Hepatic stellate cell (primary cell): ENCODE results near the gene IGHMBP2.

Experiments
- DNase-seq: peaks from one replicate; pipeline ENCODE4 v3.0.0; 2011; ENCODE audit warnings: low spot score

IGHMBP2 gene

DNA sequence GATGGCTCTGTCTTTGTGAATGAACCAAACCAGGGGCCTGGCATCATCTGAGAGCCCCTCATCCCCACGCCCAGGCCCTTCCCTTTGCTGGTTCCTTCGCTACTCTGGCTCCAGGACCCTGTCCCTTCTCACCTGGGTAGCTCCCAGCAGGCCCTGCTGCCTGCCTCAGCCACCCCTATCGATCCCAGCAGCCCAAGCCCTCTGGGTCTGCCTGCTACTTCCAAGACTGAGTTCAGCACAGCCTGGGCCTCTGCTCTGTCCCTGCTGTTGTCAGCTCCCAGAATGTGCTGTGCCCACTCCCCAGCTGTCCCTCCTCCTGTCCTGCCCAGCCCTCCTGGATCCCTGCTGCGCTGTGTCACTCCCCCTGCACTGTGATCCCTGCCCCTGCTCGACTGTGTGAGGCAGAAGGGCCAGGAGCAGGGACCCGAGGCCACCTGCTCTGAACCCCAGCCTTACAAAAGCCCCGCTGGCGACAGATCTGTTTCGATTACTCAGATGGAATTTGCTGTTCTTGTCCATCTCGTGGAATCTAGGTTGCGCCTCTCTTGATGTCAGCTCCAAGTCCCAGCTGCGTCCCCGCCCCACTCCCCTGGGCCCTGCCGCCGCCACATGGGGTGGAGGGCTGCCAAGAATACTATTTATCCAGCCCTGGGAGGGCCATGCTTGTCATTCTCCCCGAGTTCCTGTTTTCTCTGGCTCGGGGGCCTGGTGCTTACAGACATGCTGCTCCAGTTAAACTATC, 13.0 kb upstream of the IGHMBP2 start:
- DNase-seq, result peak; percentile 98

DNA sequence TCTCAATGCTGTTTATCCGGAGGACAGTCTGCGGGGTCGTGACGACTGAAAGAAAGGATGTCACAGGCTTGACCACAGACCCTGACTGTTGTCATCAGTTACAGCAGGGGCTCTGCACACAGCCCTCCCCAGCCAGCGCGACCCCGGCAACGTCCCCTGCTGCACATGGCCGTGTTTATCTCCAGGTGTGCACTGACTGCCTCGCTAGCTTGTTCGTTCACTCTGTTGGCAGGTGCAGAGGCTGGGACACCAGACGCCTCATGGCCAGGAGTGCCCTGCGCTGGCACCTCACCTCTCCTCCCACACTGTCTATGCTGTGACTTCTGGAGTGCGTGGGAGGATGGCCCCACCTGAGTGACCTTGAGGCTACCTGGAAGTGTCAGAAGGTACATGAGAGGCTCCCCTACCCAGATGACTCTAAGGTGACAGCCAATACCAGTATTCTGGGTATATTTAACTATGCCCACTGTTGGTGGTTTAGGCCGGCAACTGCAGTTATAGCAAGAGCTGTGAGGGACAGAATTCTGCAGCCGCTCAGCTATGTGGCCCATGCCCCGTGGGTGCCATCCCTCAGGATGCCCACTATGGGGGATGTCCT, 12.2 kb upstream of the IGHMBP2 start:
- no peak for DNase-seq

DNA sequence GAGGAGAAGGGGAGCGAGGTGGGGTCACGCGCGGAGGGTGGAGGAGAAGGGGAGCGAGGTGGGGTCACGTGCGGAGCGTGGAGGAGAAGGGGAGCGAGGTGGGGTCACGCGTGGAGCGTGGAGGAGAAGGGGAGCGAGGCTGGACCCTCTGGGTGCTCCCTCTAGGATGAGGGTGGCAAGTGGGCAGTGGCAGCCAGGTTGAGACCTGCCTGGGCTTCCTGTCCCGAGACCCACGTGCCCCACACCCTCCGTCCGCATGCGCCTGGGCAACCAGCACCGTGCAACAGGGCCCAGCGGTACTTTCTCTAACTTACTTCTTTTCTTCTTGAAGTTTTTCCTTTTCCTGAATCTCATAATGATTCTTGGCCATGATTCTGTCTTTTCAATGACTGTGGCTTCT, 11.1 kb upstream of the IGHMBP2 start:
- no peak for DNase-seq

DNA sequence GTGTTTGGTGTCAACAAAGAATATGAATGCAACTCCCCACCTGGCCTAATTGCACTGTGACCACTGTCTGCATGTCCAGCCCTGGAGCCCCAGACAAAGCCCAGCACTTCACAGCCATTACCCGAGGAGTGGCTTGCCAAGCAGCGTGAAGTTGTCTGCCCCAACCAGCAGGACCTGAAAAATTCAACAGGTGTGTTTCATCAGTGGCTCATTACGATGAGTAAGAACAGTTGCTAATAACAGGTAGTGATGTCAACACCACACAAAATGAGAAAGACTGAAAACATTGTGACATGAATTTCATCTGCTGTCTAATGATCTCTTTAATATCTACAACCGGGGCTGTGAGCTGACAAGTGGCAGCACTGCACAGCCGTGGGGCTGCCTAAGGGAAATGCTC, 10.4 kb upstream of the IGHMBP2 start:
- DNase-seq, result no peak

DNA sequence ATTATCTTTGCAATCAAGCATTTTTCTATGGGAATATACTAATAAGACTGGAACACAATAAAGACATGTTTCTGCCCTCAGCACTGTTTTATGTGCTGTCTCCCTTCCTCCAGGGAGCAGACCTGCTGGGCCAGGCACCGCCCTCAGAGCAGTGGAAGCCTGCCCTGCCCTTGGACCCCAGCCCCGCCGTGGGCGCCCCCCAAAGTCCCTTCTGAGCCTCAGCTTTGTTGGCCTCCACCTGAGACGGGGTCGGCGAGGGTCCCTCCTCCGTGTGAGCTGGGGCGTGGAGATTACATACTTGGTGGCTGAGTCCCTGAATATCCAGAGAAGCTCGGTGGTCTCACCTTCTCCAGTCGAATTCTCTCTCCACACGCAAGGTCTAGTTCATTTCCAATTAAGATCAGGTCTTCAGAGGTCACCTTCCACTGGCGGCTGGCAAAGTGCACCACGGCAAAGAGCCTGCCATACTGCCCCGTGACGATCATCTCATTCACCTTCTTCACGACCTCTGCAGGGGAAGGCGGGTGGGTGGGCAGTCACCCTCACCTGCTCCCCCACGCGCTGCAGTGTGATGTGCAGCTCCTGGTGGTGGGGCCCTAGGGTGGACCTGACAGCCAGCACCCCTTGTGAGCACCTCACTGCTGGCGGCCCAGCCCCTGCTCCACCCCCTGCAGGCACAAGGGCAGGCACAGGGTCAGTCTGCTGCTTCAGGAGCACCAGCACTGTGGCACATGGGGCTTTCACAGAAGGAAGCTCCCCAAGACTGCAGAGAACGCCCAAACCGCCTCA, 7.3 kb upstream of the IGHMBP2 start:
- DNase-seq, result no peak

DNA sequence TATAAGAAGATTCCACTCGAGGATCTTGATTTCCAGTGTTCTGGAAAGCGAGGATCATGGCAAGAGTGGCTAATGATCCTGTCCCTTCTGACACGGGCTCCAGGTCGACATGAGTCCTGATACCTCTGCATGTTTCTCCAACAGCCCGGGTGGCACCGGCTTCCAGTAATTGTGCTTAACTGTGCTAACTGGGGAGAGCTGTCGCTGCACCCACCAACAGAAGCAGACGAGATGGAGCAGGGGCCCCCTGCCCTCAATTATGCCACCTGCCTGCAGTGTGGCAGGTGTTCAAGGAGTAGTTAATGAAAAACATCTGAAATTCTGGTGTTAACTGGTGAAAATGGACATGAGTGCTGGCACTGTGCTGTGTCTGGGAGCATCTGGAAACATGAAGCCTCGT, 6.2 kb upstream of the IGHMBP2 start:
- no peak for DNase-seq

DNA sequence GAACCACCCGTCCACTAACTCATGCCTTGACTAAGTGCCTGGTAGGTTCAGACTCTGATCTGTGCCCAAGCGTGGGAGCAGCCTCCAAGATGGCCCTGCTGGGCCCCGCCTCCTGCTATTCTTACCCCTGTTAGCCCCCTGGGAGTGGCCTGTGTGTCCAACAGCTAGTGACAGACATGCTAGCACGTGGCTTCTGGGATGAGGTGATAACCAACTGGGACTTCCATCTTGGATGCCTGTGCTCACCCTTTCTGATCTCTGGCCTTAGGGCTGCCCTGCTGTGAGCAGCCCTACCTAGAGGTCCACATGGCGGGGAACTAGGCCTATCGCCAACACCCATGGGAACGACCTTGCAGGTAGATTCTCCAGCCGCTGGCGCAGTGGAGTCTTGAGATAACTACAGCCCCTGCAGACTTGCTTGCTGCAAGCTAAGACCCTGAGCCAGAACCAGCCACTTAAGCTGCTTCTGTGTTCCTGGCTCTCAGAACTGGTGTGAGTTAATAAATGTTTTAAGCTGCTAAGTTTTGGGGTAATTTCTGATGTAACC, 2.8 kb upstream of the IGHMBP2 start:
- DNase-seq, result no peak

DNA sequence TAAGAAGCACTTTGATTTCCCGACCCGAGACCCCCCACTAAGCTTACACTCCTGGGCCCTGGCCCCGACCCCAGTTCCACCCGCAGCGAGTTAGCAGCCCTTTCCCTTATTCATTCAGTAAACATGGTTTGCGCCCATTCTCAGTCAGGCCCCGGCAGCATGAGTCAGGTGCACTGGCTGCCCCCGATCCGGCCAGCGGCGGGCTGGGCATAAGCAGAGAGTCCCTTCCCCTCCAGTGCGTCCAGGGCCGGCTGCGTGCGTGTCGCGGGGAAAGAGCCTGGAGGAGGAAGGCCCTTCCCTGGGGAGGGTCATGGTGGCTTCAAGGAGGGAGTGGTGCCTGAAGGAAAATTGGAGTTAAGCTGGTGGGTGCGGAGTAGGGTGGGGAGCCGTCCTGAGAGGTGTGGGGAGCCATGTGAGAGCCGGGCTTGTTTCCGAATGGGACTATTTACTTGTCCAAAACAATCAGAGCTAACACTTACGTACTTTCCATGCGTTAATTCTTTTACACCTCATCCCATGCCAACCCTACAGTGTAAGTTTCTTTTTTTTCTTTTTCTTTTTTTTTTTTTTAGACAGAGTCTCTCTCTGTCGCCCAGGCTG, 657 bp downstream of the IGHMBP2 start:
- DNase-seq, result peak; percentile 58

DNA sequence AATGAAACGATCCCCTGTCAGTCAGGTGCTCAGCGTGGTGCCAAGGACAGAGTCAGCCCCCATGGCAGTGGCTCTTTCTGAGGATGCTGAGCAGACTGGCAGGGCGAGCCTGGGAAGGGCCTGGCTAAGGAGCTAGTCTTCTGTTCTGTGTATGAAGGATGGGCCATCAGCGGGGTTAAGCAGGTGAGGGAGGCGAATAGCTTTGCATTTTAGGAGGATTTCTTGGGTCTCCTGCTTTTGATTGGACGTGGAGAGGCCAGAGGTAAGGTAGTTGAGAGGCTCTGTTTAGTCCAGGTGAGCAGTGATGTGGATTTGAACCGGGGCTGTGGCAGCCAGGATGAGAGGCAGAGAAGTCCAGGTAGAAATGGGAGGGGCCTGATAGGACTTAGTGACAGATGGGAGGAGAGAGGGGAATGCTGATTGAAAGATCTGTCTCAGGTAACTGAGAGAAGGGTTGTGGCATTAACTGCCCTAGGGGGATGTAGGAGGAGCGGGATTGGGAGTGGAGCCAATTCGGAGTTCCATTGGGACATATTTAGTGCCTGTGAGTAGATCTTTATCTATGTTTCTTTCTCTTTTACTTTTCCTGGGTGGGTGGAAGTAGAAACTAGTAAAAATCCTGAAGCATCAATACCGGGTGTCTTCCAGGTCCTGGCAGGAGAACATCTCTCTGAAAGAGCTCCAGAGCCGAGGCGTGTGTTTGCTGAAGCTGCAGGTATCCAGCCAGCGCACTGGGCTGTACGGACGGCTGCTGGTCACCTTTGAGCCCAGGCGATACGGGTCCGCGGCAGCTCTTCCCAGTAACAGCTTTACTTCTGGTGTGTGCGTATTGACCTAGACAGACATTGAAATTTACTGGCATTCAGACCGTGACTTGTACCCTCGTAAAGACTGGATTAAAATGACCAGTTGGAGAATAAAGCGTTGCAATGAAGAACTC, 2.0 kb downstream of the IGHMBP2 start:
- no peak for DNase-seq

DNA sequence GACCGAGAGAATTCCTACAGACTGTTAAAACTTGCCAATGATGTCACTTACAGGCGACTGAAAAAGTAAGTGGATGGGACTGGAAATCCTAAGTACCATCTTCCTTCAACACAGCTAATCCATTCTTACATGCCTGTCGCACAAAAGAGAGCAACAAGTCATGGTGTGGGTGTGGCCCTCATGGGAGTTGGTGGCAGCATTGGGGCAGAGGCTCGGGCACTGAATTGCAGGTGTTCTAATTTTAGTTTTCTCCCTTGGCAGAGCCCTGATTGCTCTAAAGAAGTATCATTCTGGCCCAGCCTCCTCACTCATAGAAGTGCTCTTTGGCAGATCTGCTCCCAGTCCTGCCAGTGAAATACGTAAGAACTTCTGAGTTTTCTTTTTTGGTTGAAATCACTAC, 4.6 kb downstream of the IGHMBP2 start:
- no peak for DNase-seq

DNA sequence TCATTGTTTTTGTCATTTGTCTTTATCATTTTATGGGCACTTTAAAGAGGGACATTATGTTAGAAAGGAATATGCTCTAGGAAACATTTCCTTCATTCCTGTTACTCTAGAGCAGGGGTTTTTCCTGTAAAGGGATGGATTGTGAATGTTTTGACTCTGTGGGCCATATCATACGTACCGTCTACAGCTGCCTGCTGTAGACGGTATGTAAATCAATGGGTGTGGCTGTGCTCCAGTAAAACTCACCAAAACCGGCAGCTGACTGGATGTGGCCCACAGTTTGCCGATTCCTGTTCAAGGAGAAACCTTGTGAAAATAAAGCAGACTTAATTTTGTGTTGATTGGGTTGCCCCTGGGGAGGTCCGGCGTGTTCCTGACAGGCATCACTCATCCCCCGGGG, 7.3 kb downstream of the IGHMBP2 start:
- DNase-seq, result no peak

DNA sequence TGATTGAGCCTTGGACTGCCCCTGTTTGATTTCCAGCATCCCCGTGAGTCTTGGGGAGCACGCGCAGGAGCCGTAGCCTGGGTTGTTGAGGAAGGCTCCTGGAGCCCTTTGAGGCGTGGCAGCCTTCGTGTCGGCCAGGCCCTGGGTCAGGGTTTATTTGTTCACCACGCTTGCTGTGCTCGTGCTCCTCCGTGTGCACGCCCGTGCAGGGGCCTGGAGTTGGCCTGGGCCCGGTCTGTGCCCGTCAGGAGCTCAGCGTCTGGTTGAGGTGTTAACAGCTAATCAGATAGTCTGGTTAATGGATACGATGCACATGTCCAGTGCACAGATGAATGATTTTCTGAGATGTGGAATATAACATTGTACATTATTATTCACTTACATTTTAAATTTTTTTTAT, 8.0 kb downstream of the IGHMBP2 start:
- DNase-seq, result no peak

DNA sequence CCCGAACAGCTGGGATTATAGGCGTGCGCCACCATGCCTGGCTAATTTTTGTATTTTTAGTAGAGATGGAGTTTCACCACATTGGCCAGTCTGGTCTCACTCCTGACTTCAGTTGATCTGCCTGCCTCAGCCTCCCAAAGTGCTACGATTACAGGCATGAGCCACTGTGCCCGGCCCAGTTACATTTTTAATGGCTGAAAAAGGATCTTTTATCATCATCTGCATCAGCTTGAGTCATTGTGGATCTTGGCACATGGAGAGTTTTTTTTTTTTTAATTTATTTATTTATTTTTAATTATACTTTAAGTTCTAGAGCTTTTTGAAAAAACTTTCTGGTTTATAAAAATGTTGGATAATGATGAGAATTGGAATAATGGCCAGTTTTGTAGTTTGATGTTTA, 8.6 kb downstream of the IGHMBP2 start:
- peak; percentile 55 for DNase-seq

DNA sequence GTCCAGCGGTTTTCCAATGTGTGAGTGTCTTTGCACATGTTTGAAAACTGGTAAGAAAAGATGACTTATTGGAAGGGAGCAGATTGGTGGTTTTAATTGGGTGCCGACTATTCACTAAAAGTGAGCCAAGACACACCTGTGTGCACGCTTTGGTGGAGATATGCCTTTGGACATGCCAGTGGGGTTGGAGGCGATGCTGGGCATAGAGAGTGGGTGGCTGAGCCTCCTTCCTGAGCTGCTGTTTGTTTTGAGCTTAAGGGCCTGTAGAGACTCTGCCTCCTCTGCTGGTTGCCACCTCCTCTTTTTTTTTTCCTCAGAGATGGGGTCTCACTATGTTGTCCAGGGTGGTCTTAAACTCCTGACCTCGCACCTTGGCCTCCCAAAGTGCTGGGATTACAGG, 9.5 kb downstream of the IGHMBP2 start:
- no peak for DNase-seq

DNA sequence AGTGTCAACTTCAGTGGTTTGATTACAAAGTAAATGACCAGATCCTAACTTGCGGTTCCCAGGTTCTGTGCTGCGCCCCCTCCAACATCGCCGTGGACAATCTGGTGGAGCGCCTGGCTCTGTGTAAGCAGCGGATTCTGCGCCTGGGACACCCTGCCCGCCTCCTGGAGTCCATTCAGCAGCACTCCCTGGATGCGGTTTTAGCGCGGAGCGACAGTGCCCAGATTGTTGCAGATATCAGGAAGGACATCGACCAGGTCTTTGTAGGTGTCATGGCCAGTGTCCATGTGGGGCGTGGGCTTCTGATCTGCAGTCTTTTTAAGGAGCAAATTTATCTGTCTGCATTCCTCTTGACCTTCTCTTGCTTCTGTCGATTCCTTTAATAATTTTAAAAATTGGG, 11.1 kb downstream of the IGHMBP2 start:
- DNase-seq, result no peak

DNA sequence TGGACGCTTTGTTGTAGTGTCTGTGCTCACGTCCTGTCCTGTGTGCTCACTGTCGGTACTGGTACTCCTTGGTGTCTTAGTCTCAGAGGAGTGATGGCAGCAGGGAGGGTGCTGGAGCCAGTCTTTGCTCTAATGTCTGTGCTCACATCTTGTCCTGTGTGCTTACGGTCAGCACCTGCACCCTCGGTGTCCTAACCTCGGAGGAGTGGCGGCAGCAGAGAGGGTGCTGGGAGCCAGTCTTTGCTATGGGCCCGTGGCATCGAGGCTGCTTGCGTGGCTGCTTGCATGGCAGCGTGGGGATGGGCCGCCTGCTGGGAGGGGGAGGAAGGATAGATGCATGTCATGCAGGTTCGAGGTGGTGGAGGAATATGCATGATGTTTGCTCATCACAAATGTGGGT, 12.7 kb downstream of the IGHMBP2 start:
- DNase-seq, result no peak

DNA sequence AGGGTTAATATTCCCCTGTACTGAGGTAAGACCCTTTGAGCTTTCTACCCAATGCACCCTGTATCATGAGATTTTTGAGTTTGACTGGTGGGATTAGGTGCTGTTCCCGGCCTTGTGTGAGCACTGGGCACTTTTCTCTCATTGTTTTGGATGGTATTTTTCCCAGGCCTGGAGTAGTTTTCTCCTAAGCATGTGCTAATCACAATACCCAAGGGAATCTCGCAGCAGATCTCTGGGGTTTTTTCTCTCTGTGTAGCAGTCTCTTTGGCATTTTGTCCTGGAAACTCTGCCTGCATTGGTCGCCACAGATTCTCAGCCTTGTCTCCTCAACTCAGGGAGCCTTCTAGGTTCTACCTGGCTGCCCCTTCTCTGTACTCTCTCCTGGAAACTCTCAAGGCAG, 19.9 kb downstream of the IGHMBP2 start:
- no peak for DNase-seq

DNA sequence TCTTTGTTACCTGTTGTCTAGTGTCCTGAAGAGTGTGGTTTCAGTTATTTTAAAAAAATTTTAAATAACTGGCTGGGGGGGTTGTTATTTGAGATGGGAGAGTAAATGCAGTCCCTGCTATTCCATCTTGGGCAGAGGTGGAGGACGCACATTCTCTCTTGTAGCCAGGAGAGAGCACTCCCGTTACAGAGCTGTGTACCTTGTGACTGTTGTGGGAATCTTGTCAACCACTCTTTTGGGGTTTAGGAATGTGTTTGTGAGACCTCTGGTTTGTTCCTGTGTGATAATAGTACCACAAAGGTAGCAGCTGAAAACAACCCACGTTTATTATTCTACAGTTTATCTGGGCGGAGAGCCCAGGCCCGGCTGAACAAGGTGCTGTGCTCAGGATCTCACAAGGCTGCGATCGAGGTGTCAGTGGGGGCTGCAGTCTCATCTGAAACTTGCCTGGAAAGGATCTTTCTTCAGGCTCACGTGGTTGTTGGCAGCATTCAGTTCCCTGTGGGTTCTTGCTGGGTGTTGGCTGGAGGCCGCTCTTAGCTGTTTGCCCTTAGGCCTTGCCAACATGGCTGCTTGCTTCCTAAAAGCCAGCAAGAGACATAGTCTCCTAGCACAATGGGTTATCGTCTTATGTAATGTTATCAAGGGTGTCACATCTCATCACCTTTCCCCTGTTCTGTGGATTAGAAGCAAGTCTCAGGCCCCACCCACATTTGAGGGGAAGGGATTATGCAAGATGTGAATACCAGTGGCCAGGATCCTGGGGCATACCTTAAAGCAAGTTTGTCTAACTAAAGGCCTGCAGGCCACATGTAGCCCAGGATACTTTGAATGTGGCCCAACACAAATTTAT, 20.6 kb downstream of the IGHMBP2 start:
- DNase-seq, result no peak

DNA sequence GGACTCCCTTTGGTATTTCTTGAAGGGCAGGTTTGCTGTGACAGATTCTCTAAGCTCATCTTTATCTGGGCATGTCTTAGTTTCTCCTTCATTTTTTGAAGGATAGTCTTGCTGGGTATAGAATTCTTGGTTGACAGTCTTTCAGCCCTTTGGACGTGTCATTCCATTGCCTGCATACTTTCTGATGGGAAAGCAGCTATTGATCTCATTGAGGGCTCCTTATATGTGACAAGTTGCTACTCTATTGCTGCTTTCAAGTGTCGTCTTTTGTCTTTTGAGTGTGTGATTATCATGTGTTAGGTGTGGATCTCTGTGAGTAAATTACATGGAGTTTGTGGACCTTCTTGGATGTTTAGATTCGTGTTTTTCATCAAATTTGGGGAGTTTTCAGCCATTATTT, 21.9 kb downstream of the IGHMBP2 start:
- no peak for DNase-seq

DNA sequence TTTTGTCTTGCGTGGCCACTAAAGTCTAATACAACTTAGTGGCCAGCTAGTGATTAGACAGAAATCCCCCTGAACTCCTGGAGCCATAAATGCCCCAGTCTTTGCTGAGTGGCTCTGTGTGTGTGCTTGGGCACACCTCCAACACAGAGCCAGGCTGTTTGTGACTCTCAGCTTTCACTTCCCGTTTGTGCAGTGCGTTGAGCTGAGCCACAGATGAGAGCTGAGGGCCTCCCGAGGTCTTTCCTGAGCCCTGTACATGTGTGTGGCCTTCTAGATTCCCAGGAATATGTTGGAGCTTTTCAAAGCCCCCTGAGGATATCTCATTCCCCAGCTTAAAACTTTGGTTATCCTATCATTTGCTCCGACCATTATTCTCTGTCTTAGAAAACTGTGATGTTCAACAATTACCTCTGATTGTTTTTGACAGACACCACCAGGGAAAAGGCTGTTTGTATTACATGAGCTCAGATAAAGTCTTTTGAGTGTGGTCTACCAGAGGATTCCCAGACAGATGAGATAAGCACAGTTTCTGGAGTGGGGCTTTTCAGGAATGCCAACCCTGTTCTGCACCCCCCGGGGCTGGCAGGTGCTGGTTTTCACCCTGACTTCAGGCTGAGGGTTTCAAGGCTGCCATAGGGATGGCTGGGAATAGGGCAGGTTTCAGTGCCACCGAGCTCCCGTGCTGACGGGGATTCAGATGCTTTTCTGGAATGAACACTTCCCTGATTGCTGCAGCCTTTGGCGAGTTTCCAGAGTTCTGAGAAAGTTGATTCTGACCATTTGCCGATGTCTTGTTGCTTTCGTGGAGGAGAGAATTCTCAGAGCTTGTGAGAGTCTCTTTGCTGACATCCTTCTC, 23.8 kb downstream of the IGHMBP2 start:
- DNase-seq, result no peak
